Mononuclear cell (primary cell): ENCODE results near the gene ZNF573. TPM values are rescaled to one million over a fixed set of nuclear protein-coding genes. Genes with fewer than 3 reads are reported as not detected.

ENCODE experiments used
- H3K27me3 ChIP-seq: 2 replicates; pipeline ENCODE4 v1.6.0; 2011; ENCODE audit warnings: low read length, control low read depth; ENCODE audit not compliant: insufficient read depth
- H3K4me1 ChIP-seq: 2 replicates; pipeline ENCODE4 v1.5.1; 2011; ENCODE audit warnings: mild to moderate bottlenecking, low read length, control low read depth; ENCODE audit not compliant: insufficient read depth
- H3K4me3 ChIP-seq: 2 replicates; pipeline ENCODE4 v1.5.1; 2011; ENCODE audit warnings: mild to moderate bottlenecking, low read length, moderate library complexity
- H3K9me3 ChIP-seq: 2 replicates; pipeline ENCODE4 v1.5.1; 2011; ENCODE audit warnings: low read depth, mild to moderate bottlenecking, control low read depth, low read length
- total RNA-seq: library from RNA; depleted of rRNA; stranded (reverse); fragments of >200 nt; gene quantifications from one replicate; pipeline ENCODE4 v1.2.3, GENCODE V29; 2012

ZNF573 gene
- total RNA-seq, 1 donor = 3.1 TPM

DNA sequence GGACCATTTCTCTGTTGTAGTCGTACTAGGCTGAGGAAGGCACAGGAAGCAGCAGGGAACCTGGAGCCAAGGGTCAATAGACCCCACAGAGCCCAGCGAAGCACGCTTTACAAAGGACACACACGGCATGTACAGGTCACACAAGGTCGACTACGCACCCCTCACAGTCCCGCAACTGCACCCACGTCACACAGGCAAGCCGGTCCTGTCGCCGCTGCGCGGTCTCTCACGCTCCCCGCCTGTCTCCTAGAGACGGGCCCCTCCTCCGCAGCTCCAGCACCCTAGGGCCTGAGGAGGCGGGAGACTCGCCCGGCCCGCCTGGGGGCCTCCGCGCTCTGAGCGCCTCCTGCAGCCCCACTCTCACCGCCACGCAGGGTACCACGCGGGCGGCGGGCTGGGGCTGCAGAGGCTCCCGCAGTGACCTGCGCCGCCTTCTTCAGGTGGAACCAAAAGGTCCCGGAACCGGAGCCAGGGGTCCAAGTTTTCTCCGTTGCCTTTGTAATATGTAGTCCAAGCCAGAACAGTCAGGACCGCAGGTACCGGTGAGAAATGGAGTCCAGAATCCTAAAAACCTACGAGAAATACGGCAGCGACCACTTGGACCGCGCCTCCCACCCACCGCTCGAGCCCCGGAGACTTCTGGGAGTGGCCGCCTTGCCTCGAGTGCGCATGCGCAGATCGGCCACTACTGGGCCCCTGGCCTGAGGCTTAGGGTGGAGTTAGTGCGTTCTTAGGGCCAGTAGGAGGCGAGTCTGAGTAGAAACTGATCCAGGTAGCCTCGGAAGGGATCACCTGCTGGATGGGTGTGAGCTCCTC lies 60.1 kb downstream of the ZNF573 start, which contains the start of gene ZNF607:
Gene ZNF607 (minus strand): TSS at position 651 of the 816 bp plus-strand sequence. CDS start 8,143 bp downstream, outside the sequence.
- Histone ChIP-seq H3K27me3 (no peaks in the 10 kb centered on the region), H3K4me1 (peaks cover 15% of the 10 kb centered on the region), H3K4me3 (peak within 1 kb of the TSS; percentile 69), H3K9me3 (no peaks in the 10 kb centered on the region)

DNA sequence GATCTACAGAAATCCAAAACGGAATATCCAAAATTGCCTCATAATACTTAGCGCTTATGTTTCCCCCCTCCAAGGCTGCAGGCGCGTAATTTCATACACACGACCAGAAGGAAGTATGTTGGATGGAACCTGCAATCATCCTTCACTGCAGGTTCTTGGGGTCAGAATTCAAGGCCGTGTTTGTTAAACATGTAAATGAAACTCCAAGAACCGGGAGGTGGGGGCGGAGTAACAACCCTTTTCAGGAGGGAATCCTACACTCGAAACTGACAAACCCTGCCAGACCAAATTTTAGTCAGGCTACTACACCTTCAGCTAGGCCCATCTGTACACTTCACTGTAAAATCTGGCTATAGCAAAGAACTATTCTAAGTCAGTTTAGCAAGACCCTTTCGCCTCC lies 61.1 kb downstream of the ZNF573 start:
- Histone ChIP-seq H3K4me1 (peaks cover 15% of the 10 kb centered on the region), H3K4me3 (no peak overlapping the region), H3K9me3 (no peaks in the 10 kb centered on the region), H3K27me3 (no peaks in the 10 kb centered on the region)

DNA sequence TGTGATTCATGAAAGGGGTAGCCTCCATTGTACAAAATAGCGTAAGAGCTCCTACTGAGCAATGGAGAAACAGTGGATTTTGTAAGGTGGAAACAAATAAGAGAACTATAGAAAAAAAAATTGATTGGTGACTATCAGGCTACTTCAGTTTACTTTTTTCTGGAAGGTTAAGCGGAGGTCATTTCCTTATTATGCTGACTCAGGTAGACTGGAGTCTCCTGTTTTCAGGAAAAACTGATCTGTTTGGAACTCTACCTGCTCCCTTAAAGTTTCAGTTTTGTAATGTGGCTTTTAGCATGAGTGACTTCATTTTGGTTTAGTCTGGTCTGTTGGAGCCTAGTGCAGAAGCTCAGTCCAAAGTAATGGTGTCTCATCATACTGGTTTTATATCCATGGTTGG lies 63.2 kb downstream of the ZNF573 start:
- Histone ChIP-seq H3K4me1 (peaks cover 15% of the 10 kb centered on the region), H3K27me3 (no peaks in the 10 kb centered on the region), H3K9me3 (peaks cover 3% of the 10 kb centered on the region), H3K4me3 (no peak overlapping the region)

DNA sequence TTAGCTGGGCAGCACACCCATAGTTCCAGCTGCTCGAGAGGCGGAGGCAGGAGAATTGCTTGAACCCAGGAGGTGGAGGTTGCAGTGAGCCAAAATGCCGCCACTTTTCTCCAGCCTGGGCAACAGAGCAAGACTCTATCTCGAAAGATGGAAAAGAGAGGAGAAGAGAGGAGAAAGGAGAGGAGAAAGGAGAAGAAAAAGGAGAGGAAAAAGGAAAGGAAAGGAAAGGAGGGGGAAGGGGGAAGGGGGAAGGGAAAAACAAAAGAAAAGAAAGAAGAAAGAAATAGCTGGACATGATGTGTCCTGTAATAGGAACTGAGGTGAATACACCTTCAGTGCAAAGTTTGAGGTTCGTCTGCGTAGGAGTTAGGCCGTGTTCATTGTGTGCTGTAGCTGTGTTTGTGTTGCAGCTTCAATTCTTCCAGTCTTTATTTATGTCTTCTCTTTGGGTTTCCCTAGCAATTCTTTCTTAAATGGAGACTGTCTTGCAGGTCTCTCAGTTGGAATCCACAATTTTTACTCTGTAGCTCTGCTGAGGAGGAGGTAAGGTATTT lies 73.3 kb downstream of the ZNF573 start:
- no peaks in the 10 kb centered on the region for H3K4me1 ChIP-seq
- H3K4me3 ChIP-seq = no peak overlapping the region
- no peaks in the 10 kb centered on the region for H3K27me3 ChIP-seq
- H3K9me3 ChIP-seq = peaks cover 8% of the 10 kb centered on the region

DNA sequence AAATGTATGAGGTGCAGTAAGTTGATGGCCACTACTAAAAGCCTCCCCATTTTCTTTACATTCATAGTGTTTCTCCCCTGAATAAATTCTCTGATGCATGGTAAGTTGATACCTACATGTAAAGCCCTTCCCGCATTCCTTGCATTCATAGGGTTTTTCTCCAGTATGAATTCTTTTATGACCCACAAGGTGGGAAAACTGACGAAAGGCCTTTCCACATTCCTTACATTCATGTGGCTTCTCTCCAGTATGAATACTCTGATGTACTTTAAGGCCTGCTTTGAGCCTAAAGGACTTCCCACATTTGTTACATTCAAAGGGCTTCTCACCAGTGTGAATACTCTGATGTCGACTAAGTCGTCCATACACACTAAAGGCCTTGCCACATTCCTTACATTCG lies 80.3 kb downstream of the ZNF573 start:
- Histone ChIP-seq H3K4me3 (no peak overlapping the region), H3K27me3 (no peaks in the 10 kb centered on the region), H3K4me1 (no peaks in the 10 kb centered on the region), H3K9me3 (peaks cover 36% of the 10 kb centered on the region)

DNA sequence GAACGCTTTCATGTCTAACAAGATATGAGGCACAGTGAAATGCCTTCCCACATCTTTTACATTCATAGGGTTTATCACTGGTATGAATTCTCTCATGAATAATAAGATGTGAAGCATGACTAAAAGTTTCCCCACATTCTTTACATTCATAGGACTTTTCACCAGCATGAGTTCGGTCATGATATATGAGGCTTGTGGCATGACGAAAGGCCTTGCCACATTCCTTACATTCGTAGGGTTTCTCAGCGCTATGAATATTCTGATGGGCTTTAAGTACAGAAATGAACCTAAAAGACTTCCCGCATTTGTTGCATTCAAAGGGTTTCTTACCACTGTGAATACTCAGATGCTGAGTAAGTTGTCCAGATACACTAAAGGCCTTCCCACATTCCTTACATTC lies 81.2 kb downstream of the ZNF573 start:
- H3K27me3 ChIP-seq = no peaks in the 10 kb centered on the region
- peaks cover 31% of the 10 kb centered on the region for H3K9me3 ChIP-seq
- H3K4me1 ChIP-seq = no peaks in the 10 kb centered on the region
- H3K4me3 ChIP-seq = no peak overlapping the region

DNA sequence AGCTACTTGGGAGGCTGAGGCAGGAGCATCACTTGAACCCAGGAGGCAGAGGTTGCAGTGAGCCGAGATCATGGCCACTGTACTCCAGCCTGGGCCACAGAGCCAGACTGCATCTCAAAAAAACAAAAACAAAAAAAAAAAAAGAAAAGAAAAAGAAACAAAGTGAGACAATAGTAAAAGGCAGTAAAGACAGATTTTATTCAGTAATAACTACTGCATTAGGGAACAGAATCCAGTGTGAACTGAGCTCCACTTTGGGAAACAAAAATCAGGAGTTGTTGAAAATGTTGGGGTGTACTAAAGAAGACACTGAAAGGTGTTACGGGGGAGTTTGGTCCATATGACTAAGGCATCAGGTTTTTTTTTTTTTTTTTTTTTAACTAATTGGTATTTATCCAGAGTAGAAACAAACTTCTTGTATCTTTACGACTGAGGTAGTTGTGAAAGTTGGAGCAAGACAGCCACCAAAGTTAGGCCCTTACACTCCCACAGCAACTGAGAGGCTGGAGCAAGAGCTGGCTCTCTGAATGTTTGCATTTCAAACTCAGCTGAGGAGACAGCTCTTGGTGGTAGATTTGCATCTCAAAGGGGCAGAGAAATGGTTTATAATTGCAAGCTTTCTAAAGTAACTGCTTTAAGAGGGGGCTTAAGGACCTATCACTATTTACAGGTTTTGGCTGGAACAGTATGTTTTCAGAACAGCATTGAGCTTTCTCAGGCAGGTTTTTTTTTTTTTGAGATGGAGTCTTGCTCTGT lies 84.1 kb downstream of the ZNF573 start:
- peaks cover 28% of the 10 kb centered on the region for H3K9me3 ChIP-seq
- no peaks in the 10 kb centered on the region for H3K27me3 ChIP-seq
- H3K4me1 ChIP-seq = peaks cover 5% of the 10 kb centered on the region

DNA sequence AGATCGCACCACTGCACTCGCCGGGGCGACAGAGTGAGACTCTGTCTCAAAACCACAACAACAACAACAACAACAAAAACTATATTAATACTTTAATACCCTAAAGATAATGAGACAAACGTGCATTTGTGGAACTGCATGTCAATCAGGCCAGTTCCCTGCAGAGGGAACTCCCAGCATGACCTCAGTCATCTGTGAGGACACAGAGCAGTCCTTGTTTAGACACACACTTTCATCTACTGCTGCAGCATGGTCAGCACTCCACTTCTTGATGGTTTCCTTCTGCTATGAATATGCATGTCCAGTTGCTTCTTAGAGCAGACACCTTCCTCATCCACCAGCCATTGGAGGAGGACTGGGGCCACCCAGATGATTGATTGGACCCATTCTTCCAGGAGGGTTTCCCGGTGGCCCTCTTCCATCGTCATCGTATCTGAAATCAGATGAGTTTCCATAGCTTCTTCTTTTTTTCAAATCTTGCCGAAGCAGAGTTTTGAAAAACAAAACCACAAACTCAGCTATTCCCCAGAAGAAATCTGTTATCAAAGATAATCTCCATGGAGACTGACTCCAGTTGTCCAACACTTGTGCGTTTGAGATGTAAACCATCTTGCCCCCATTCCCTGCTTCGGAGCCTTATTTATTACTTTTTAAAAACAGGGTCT lies 86.3 kb downstream of the ZNF573 start:
- H3K4me1 ChIP-seq = peaks cover 5% of the 10 kb centered on the region
- H3K9me3 ChIP-seq = peaks cover 6% of the 10 kb centered on the region
- H3K4me3 ChIP-seq = no peak overlapping the region
- no peaks in the 10 kb centered on the region for H3K27me3 ChIP-seq

More for the DNA sequence above, 84.1 kb downstream of the ZNF573 start:
- no peak overlapping the region for H3K4me3 ChIP-seq

DNA sequence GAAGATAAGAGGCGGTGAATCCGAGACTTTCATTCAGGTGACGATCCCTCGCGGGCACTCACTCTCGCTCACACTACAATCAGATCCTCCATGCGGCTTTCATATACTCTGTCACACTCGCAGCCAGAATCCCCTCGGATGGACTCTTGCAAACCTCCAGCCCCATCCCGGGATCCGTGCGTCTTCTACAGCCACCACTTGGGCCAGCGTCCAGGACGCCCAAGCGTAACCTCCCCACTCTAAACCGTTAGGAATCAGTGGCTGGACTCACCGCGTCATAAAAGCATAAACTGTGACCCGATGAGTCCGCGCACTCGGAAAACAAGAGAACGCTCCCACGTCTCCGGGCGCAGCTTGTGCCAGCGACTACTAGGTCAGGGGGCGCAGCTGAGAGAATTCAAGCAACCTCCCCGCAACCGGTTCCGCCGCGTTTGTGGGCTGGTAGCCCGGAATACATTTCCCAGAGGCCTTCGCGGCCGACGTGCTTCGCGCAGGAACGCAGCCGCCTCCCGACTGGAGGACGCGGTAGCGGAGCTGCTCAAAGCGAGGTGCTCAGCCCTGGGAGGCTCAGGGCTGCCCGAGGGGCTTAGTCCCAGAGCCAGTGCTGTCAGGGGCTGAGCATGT lies 87.4 kb downstream of the ZNF573 start:
- Histone ChIP-seq H3K27me3 (no peaks in the 10 kb centered on the region), H3K9me3 (no peaks in the 10 kb centered on the region), H3K4me1 (peaks cover 5% of the 10 kb centered on the region), H3K4me3 (peak overlapping the region; percentile 54)

Other genes starting within 250 kb of the ZNF573 start
- 15.6 TPM for gene ZNF571, start 184.8 kb downstream of the ZNF573 start, total RNA-seq
- 7.5 TPM for gene ZNF540, start 184.7 kb downstream of the ZNF573 start, total RNA-seq
- gene ZFP30, start 124.1 kb downstream of the ZNF573 start, total RNA-seq = 6.6 TPM
- 0.73 TPM for gene ZNF607, start 59.8 kb downstream of the ZNF573 start, total RNA-seq
- under 0.01 TPM for gene WDR87, start 127.0 kb upstream of the ZNF573 start, total RNA-seq
- gene SIPA1L3, start 127.6 kb upstream of the ZNF573 start, total RNA-seq = 12.8 TPM